ENCODE measurements around the gene CPED1. TPM values are rescaled to one million over a fixed set of nuclear protein-coding genes. Genes with fewer than 3 reads are reported as not detected.

CPED1 gene
- total RNA-seq, 4 donors from 2014 or later: 32.5 to 49.5 (median 40.2) TPM

- TF ChIP-seq CTCF (IDR thresholded peaks at IDR 0.05; ENCODE audit: low read depth): no peak
These were observed 6.5 kb upstream of the CPED1 start for GRCh38 chr7:120981888-120982615.

- TF ChIP-seq CTCF (IDR thresholded peaks at IDR 0.05; ENCODE audit: low read depth): no peak
These were observed 4.1 kb upstream of the CPED1 start for GRCh38 chr7:120984406-120984805.

- no peak for TF ChIP-seq CTCF (IDR thresholded peaks at IDR 0.05; ENCODE audit: low read depth)
These were observed 3.3 kb upstream of the CPED1 start for GRCh38 chr7:120985130-120985758.

- TF ChIP-seq CTCF (IDR thresholded peaks at IDR 0.05; ENCODE audit: low read depth): no peak
These were observed 2.7 kb upstream of the CPED1 start for GRCh38 chr7:120985839-120986238.

- no peak for TF ChIP-seq CTCF (IDR thresholded peaks at IDR 0.05; ENCODE audit: low read depth)
These were observed 1.9 kb upstream of the CPED1 start for GRCh38 chr7:120986650-120987049.

- no peak for TF ChIP-seq CTCF (IDR thresholded peaks at IDR 0.05; ENCODE audit: low read depth)
These were observed 1.2 kb upstream of the CPED1 start for GRCh38 chr7:120987280-120987679.

- TF ChIP-seq CTCF (IDR thresholded peaks at IDR 0.05; ENCODE audit: low read depth): no peak
These were observed 574 bp upstream of the CPED1 start for GRCh38 chr7:120987683-120988590.
